Measurements from ENCODE around the gene CEP41. TPM values are rescaled to one million over a fixed set of nuclear protein-coding genes. Genes with fewer than 3 reads are reported as not detected.

The CEP41 gene
- polyA plus RNA-seq, 1 donor (not counting 4 experiments of a cell fraction or from before 2014, with no cell fraction given) = 13.4 TPM

DNA sequence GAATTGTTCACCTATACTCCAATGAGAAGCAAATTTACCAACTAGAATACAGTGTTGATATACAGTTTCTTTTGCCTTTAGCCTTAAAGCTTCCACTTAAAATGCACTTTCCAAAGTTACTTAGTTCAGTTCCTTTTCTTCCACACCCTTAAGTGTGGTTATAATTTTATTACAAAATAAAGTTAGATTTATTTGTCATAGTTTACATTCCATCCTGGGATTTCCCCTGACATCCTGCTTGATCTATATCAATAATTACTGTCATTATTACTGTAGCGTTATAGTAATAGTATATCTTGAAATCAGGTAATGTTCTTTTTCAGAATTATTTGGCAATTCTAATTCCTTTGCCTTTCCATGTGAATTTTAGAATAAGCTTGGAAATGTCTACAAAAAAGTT is 27.8 kb upstream of the CEP41 start:
- no peaks in the 10 kb centered on the region for H3K36me3 ChIP-seq (ENCODE audit: control insufficient read depth in 2 of 2, extremely low read depth in 1 of 2, insufficient read depth in 2 of 2, low read length in 2 of 2)
- no peak overlapping the region for H3K9ac ChIP-seq (ENCODE audit: control insufficient read depth, extremely low read depth, insufficient read depth, low read length)
- no peak overlapping the region for H3K27ac ChIP-seq (ENCODE audit: control insufficient read depth, insufficient read depth, low read length)
- no peaks in the 10 kb centered on the region for H3K4me1 ChIP-seq (ENCODE audit: control insufficient read depth, extremely low read depth, insufficient read depth, low read length)
- no peak overlapping the region for H3K4me3 ChIP-seq (ENCODE audit: control insufficient read depth in 2 of 3, extremely low read depth in 1 of 3, insufficient read depth in 2 of 3, low read depth in 1 of 3, low read length in 3 of 3)
- DNase-seq (ENCODE audit: low read depth, low spot score) (no peak), FAIRE-seq (no peak)
- H3K79me2 ChIP-seq (ENCODE audit: control insufficient read depth, insufficient read depth, low read length) = no peaks in the 10 kb centered on the region
- no peaks in the 10 kb centered on the region for H3K9me3 ChIP-seq (ENCODE audit: control insufficient read depth, low read depth, low read length)
- dilution Hi-C loops (cut with MboI; ENCODE audit: extremely low pct_ligation_motif_present, low sequenced_read_pairs) = no loop called here
- H2AFZ ChIP-seq (ENCODE audit: control insufficient read depth, low read length) = no peak overlapping the region
- no peaks in the 10 kb centered on the region for H3K9me1 ChIP-seq (ENCODE audit: control insufficient read depth, extremely low read depth, insufficient read depth, low read length)
- H4K20me1 ChIP-seq (ENCODE audit: control insufficient read depth, extremely low read depth, insufficient read depth, low read length) = no peaks in the 10 kb centered on the region
- TF ChIP-seq CTCF (optimal IDR thresholded peaks at IDR 0.05 in 1 of 3, IDR thresholded peaks at IDR 0.05 in 1 of 3, conservative IDR thresholded peaks at IDR 0.05 in 1 of 3; ENCODE audit: extremely low read depth in 1 of 3, insufficient read depth in 2 of 3, low read length in 3 of 3) (no peak), EZH2 (IDR thresholded peaks at IDR 0.05; ENCODE audit: low read length) (no peak)
- H3K4me2 ChIP-seq (ENCODE audit: control insufficient read depth, extremely low read depth, insufficient read depth, low read depth, low read length) = no peak overlapping the region
- no peaks in the 10 kb centered on the region for H3K27me3 ChIP-seq (ENCODE audit: control insufficient read depth, extremely low read depth, insufficient read depth, low read length)

DNA sequence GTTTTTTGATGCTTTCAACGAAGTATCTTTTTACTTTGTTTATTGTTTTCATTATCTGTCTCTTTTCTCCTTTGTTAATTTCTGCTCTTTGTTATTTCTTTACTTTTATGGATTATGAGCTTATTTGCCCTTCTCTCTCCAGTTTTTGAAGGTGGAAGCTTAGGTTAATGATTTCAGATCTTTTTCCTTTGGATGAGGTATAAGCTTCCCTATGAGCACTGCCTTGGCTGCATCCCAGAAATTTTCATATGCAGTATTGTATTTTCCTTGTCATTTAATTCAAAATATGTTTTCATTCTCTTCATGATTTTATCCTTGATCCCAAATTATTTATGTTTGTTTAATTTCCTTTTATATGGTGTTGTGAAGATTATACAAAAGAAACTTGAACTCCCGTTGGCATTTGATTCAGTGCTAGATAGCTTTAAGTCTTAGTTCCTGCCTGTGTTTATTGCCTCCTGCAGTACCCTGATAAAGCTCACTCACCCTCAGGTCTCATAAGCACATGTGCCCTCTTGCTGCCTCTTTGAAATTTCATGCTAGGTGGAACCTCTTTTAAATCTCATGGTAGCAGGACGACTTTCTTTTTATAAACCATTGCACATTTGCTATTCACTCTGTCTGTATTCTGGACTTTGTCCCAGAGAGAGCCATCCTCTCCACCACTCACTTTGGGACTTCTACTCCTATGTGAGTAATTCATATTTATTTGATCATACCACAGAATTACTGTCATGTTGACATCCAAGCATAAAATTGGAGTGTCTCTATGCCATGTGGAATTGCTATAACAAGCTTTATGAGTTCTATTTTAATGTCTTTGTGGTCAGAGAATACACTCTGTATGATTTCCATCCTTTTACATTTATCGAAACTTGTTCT is 23.0 kb upstream of the CEP41 start:
- Histone ChIP-seq H4K20me1 (ENCODE audit: control insufficient read depth, extremely low read depth, insufficient read depth, low read length) (no peaks in the 10 kb centered on the region), H3K79me2 (ENCODE audit: control insufficient read depth, insufficient read depth, low read length) (no peaks in the 10 kb centered on the region), H3K27ac (ENCODE audit: control insufficient read depth, insufficient read depth, low read length) (no peak overlapping the region), H3K9me3 (ENCODE audit: control insufficient read depth, low read depth, low read length) (no peaks in the 10 kb centered on the region), H3K36me3 (ENCODE audit: control insufficient read depth in 2 of 2, extremely low read depth in 1 of 2, insufficient read depth in 2 of 2, low read length in 2 of 2) (no peaks in the 10 kb centered on the region), H3K27me3 (ENCODE audit: control insufficient read depth, extremely low read depth, insufficient read depth, low read length) (peaks cover 4% of the 10 kb centered on the region), H3K4me3 (ENCODE audit: control insufficient read depth in 2 of 3, extremely low read depth in 1 of 3, insufficient read depth in 2 of 3, low read depth in 1 of 3, low read length in 3 of 3) (no peak overlapping the region), H2AFZ (ENCODE audit: control insufficient read depth, low read length) (no peak overlapping the region), H3K9me1 (ENCODE audit: control insufficient read depth, extremely low read depth, insufficient read depth, low read length) (no peaks in the 10 kb centered on the region), H3K4me2 (ENCODE audit: control insufficient read depth, extremely low read depth, insufficient read depth, low read depth, low read length) (no peak overlapping the region), H3K4me1 (ENCODE audit: control insufficient read depth, extremely low read depth, insufficient read depth, low read length) (no peaks in the 10 kb centered on the region), H3K9ac (ENCODE audit: control insufficient read depth, extremely low read depth, insufficient read depth, low read length) (no peak overlapping the region)
- DNase-seq (ENCODE audit: low read depth, low spot score) (no peak), FAIRE-seq (no peak)
- TF ChIP-seq EZH2 (IDR thresholded peaks at IDR 0.05; ENCODE audit: low read length) (no peak), CTCF (optimal IDR thresholded peaks at IDR 0.05 in 1 of 3, IDR thresholded peaks at IDR 0.05 in 1 of 3, conservative IDR thresholded peaks at IDR 0.05 in 1 of 3; ENCODE audit: extremely low read depth in 1 of 3, insufficient read depth in 2 of 3, low read length in 3 of 3) (no peak)
- dilution Hi-C loops (cut with MboI; ENCODE audit: extremely low pct_ligation_motif_present, low sequenced_read_pairs) = no loop called here
